Gastrocnemius medialis (tissue), 4 donors: ENCODE measurements around the gene ZNF846. TPM values are rescaled to one million over a fixed set of nuclear protein-coding genes. Genes with fewer than 3 reads are reported as not detected.

Experiments
- ATAC-seq, 2 donors: fragments of 150-250 bp; one replicate each; pipeline ENCODE4 v1.9.1; 2016
- DNase-seq, 2 donors: peaks; one replicate each; pipeline ENCODE4 v3.0.0-alpha.2; 2019
- H3K27ac ChIP-seq, 4 donors: fragments of 200-600 bp; sonication (generic); 1 replicate in 1 of 4; 2 replicates in 3 of 4; pipeline ENCODE4 v1.5.1; 2016 to 2018; ENCODE audit warnings: mild to moderate bottlenecking in 2 of 4, moderate library complexity in 1 of 4
- H3K27me3 ChIP-seq, 3 donors: fragments of 200-600 bp; sonication (generic) in 2 of 3; 1 replicate in 1 of 3; 2 replicates in 2 of 3; pipeline versions ENCODE4 v1.5.1 to v1.6.0; 2016 to 2019; ENCODE audit warnings: mild to moderate bottlenecking in 1 of 3, moderate library complexity in 1 of 3
- H3K36me3 ChIP-seq, 2 donors: fragments of 200-600 bp; sonication (generic) in 1 of 2; one replicate each; pipeline ENCODE4 v1.5.1; 2017 to 2018
- H3K4me1 ChIP-seq, 2 donors: fragments of 200-600 bp; sonication (generic) in 1 of 2; one replicate each; pipeline ENCODE4 v1.5.1; 2016 to 2017; ENCODE audit warnings: mild to moderate bottlenecking in 2 of 2
- H3K4me3 ChIP-seq, 4 donors: fragments of 200-600 bp; sonication (generic) in 3 of 4; 1 replicate in 1 of 4; 2 replicates in 3 of 4; pipeline ENCODE4 v1.5.1; 2016 to 2019; ENCODE audit warnings: mild to moderate bottlenecking in 2 of 4
- H3K9me3 ChIP-seq, 3 donors: fragments of 200-600 bp; sonication (generic) in 2 of 3; 1 replicate in 1 of 3; 2 replicates in 2 of 3; pipeline ENCODE4 v1.5.1; 2016 to 2019
- POLR2A ChIP-seq, 2 donors: fragments of 450-650 bp; IDR thresholded peaks; one replicate each; pipeline ENCODE4 v1.6.1; 2017; ENCODE audit warnings: antibody characterized with exemption in 2 of 2, mild to moderate bottlenecking in 2 of 2, moderate library complexity in 2 of 2
- in situ Hi-C, 4 donors: fragments of 200-750 bp; cut with MboI; loops; one replicate each; pipeline versions ENCODE4 v1.15.0 to v1.8.0; 2017; ENCODE audit warnings: low sequenced_read_pairs in 4 of 4
- intact Hi-C: fragments of 100-400 bp; cut with DNase I; formaldehyde crosslinking; loops from one replicate; pipeline ENCODE4 v1.15.1; 2023; ENCODE audit warnings: low total_unique reads
- total RNA-seq, 4 donors: library from RNA; depleted of rRNA; stranded (reverse); fragments of >200 nt; gene quantifications; one replicate each; pipeline versions ENCODE4 v1.1.0 to v1.2.3, GENCODE V29; 2016
- TF ChIP-seq, protein P1 (sequence below), 5 experiments: fragments of 450-650 bp in 3 of 5; fragments of 200-600 bp in 2 of 5; sonication (generic) in 2 of 5; IDR thresholded peaks in 4 of 5; conservative IDR thresholded peaks in 1 of 5; 1 replicate in 4 of 5; 2 replicates in 1 of 5; pipeline ENCODE4 v1.5.1; 2016 to 2019; ENCODE audit warnings: antibody characterized with exemption in 5 of 5, mild to moderate bottlenecking in 3 of 5, moderate library complexity in 3 of 5

ZNF846 gene
- total RNA-seq, 4 donors from 2014 or later, result 0.63 to 5.0 (median 2.1) TPM

DNA sequence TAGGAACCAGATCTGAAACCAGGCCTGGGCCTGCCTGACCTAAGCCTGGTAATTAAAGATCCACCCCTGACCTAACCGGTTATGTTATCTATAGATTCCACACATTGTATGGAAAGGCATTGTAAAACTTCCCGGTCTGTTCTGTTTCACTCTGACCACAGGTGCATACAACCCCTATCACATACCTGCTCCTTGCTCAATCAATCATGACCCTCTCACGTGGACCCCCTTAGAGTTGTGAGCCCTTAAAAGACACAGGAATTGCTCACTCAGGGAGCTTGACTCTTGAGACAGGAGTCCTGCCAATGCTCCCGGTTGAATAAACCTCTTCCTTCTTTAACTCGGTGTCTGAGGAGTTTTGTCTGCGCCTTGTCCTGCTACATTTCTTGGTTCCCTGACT lies 66.4 kb downstream of the ZNF846 start:
- ATAC-seq (no peak), DNase-seq (no peak)
- Histone ChIP-seq H3K27me3 (no peaks in the 10 kb centered on the region), H3K9me3 (no peaks in the 10 kb centered on the region), H3K4me1 (no peaks in the 10 kb centered on the region), H3K36me3 (no peaks in the 10 kb centered on the region), H3K27ac (no peak overlapping the region), H3K4me3 (no peak overlapping the region)
- intact Hi-C loops, result no loop called here
- in situ Hi-C loops, result no loop called here
- TF ChIP-seq POLR2A (IDR thresholded peaks at IDR 0.05), result no peak
- TF ChIP-seq, protein P1, sequence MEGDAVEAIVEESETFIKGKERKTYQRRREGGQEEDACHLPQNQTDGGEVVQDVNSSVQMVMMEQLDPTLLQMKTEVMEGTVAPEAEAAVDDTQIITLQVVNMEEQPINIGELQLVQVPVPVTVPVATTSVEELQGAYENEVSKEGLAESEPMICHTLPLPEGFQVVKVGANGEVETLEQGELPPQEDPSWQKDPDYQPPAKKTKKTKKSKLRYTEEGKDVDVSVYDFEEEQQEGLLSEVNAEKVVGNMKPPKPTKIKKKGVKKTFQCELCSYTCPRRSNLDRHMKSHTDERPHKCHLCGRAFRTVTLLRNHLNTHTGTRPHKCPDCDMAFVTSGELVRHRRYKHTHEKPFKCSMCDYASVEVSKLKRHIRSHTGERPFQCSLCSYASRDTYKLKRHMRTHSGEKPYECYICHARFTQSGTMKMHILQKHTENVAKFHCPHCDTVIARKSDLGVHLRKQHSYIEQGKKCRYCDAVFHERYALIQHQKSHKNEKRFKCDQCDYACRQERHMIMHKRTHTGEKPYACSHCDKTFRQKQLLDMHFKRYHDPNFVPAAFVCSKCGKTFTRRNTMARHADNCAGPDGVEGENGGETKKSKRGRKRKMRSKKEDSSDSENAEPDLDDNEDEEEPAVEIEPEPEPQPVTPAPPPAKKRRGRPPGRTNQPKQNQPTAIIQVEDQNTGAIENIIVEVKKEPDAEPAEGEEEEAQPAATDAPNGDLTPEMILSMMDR (IDR thresholded peaks at IDR 0.05 in 4 of 5, conservative IDR thresholded peaks at IDR 0.05 in 1 of 5), result no peak

Other genes starting within 250 kb of the ZNF846 start
- gene ZNF426, start 230.1 kb downstream of the ZNF846 start, total RNA-seq, result 1 to 10 TPM; 3.2 to 4.8 (median 3.8) TPM
- 10 to 100 TPM; 11.2 to 21.9 (median 14.6) TPM for gene ZNF121, start 184.2 kb downstream of the ZNF846 start, total RNA-seq
- 10 to 100 TPM in 3 of 4 donors, 1 to 10 TPM in 1; 8.7 to 17.5 (median 14.4) TPM for gene ZNF561, start 147.5 kb downstream of the ZNF846 start, total RNA-seq
- gene ZNF562, start 93.6 kb downstream of the ZNF846 start, total RNA-seq, result 1 to 10 TPM; 3.0 to 8.1 (median 6.6) TPM
- 10 to 100 TPM in 3 of 4 donors, 1 to 10 TPM in 1; 7.6 to 28.4 (median 15.1) TPM for gene FBXL12, start 50.3 kb upstream of the ZNF846 start, total RNA-seq
- gene UBL5, start 59.2 kb upstream of the ZNF846 start, total RNA-seq, result 100 to 1,000 TPM; 388 to 612 (median 544) TPM
- gene PIN1, start 66.6 kb upstream of the ZNF846 start, total RNA-seq, result 100 to 1,000 TPM in 2 of 4 donors, 10 to 100 TPM in 2; 83.9 to 111 (median 93.4) TPM
- under 1 TPM in 2 of 4 donors, not detected in 2; 0.25 to 0.78 TPM for gene OLFM2, start 167.8 kb upstream of the ZNF846 start, total RNA-seq
- 1 to 10 TPM; 5.7 to 9.8 (median 6.6) TPM for gene COL5A3, start 241.8 kb upstream of the ZNF846 start, total RNA-seq
- gene RDH8, start 244.7 kb upstream of the ZNF846 start, total RNA-seq, result not detected